Rectal smooth muscle tissue (tissue), 1 donor: ENCODE data around the gene SEPTIN2.
"Not testable (repeated sequence)": the region's sequence is repeated elsewhere in the genome, so short reads cannot be mapped to it uniquely, and the experiment has no call there.

ENCODE experiments used
- H3K27ac ChIP-seq: one replicate; pipeline ENCODE4 v1.7.0; 2013; ENCODE audit warnings: low read depth, low read length, inconsistent platforms
- H3K27me3 ChIP-seq: one replicate; pipeline ENCODE4 v1.7.0; 2013; ENCODE audit warnings: low read length; ENCODE audit not compliant: control insufficient read depth, insufficient read depth
- H3K36me3 ChIP-seq: one replicate; pipeline ENCODE4 v1.7.0; 2013; ENCODE audit warnings: low read length; ENCODE audit not compliant: control insufficient read depth, insufficient read depth
- H3K4me1 ChIP-seq: one replicate; pipeline ENCODE4 v1.7.0; 2013; ENCODE audit warnings: low read length; ENCODE audit not compliant: control insufficient read depth, insufficient read depth
- H3K4me3 ChIP-seq: one replicate; pipeline ENCODE4 v1.7.0; 2013; ENCODE audit warnings: low read length
- H3K9ac ChIP-seq: one replicate; pipeline ENCODE4 v1.7.0; 2013; ENCODE audit warnings: low read length

SEPTIN2 gene

GRCh38 chr2:241275504-241275903 is 40.2 kb upstream of the SEPTIN2 start:
- H3K27ac ChIP-seq: no peak overlapping the region
- no peak overlapping the region for H3K9ac ChIP-seq
- H3K27me3 ChIP-seq: no peaks in the 10 kb centered on the region
- peaks cover 8% of the 10 kb centered on the region for H3K4me1 ChIP-seq
- H3K4me3 ChIP-seq: no peak overlapping the region
- H3K36me3 ChIP-seq: no peaks in the 10 kb centered on the region

- Histone ChIP-seq H3K27ac (no peak overlapping the region), H3K36me3 (no peaks in the 10 kb centered on the region), H3K4me3 (no peak overlapping the region), H3K4me1 (peaks cover 4% of the 10 kb centered on the region), H3K27me3 (no peaks in the 10 kb centered on the region), H3K9ac (no peak overlapping the region)
These were observed 39.8 kb upstream of the SEPTIN2 start for GRCh38 chr2:241275910-241276309.

GRCh38 chr2:241278306-241278705 is 37.4 kb upstream of the SEPTIN2 start:
- H3K4me3 ChIP-seq, H3K27ac ChIP-seq, H3K4me1 ChIP-seq, H3K36me3 ChIP-seq, H3K9ac ChIP-seq, H3K27me3 ChIP-seq: not testable (repeated sequence)

- H3K27me3 ChIP-seq: no peaks in the 10 kb centered on the region
- no peak overlapping the region for H3K4me3 ChIP-seq
- no peak overlapping the region for H3K9ac ChIP-seq
- no peak overlapping the region for H3K27ac ChIP-seq
- H3K4me1 ChIP-seq: no peaks in the 10 kb centered on the region
- H3K36me3 ChIP-seq: no peaks in the 10 kb centered on the region
These were observed 36.3 kb upstream of the SEPTIN2 start for GRCh38 chr2:241279413-241279812.

- Histone ChIP-seq H3K36me3 (no peaks in the 10 kb centered on the region), H3K27me3 (no peaks in the 10 kb centered on the region), H3K4me1 (no peaks in the 10 kb centered on the region), H3K9ac (no peak overlapping the region), H3K4me3 (no peak overlapping the region), H3K27ac (no peak overlapping the region)
These were observed 35.9 kb upstream of the SEPTIN2 start for GRCh38 chr2:241279828-241280227.

- Histone ChIP-seq H3K4me3 (no peak overlapping the region), H3K27ac (no peak overlapping the region), H3K27me3 (no peaks in the 10 kb centered on the region), H3K36me3 (no peaks in the 10 kb centered on the region), H3K9ac (no peak overlapping the region), H3K4me1 (no peaks in the 10 kb centered on the region)
These were observed 35.4 kb upstream of the SEPTIN2 start for GRCh38 chr2:241280291-241280690.

- Histone ChIP-seq H3K9ac (no peak overlapping the region), H3K4me3 (no peak overlapping the region), H3K27ac (no peak overlapping the region), H3K27me3 (no peaks in the 10 kb centered on the region), H3K4me1 (no peaks in the 10 kb centered on the region), H3K36me3 (no peaks in the 10 kb centered on the region)
These were observed 33.2 kb upstream of the SEPTIN2 start for GRCh38 chr2:241282555-241282954.

- H3K9ac ChIP-seq: no peak overlapping the region
- H3K27me3 ChIP-seq: no peaks in the 10 kb centered on the region
- H3K4me3 ChIP-seq: no peak overlapping the region
- no peak overlapping the region for H3K27ac ChIP-seq
- H3K4me1 ChIP-seq: no peaks in the 10 kb centered on the region
- no peaks in the 10 kb centered on the region for H3K36me3 ChIP-seq
These were observed 30.1 kb upstream of the SEPTIN2 start for GRCh38 chr2:241285596-241285995.

GRCh38 chr2:241286348-241287090 is 29.2 kb upstream of the SEPTIN2 start:
- H3K27me3 ChIP-seq: no peaks in the 10 kb centered on the region

GRCh38 chr2:241288324-241288888 is 27.3 kb upstream of the SEPTIN2 start:
- Histone ChIP-seq H3K4me1 (no peaks in the 10 kb centered on the region), H3K9ac (no peak overlapping the region), H3K27me3 (no peaks in the 10 kb centered on the region), H3K27ac (no peak overlapping the region), H3K4me3 (no peak overlapping the region), H3K36me3 (no peaks in the 10 kb centered on the region)

More at GRCh38 chr2:241286348-241287090, 29.2 kb upstream of the SEPTIN2 start:
- Histone ChIP-seq H3K27ac (no peak overlapping the region), H3K4me3 (no peak overlapping the region), H3K36me3 (no peaks in the 10 kb centered on the region), H3K4me1 (no peaks in the 10 kb centered on the region), H3K9ac (no peak overlapping the region)

GRCh38 chr2:241289053-241289452 is 26.7 kb upstream of the SEPTIN2 start:
- H3K9ac ChIP-seq: no peak overlapping the region
- no peak overlapping the region for H3K4me3 ChIP-seq
- no peaks in the 10 kb centered on the region for H3K27me3 ChIP-seq
- no peaks in the 10 kb centered on the region for H3K4me1 ChIP-seq
- H3K27ac ChIP-seq: no peak overlapping the region
- no peaks in the 10 kb centered on the region for H3K36me3 ChIP-seq

GRCh38 chr2:241289597-241289996 is 26.1 kb upstream of the SEPTIN2 start:
- Histone ChIP-seq H3K27ac (no peak overlapping the region), H3K4me1 (no peaks in the 10 kb centered on the region), H3K4me3 (no peak overlapping the region), H3K36me3 (no peaks in the 10 kb centered on the region), H3K9ac (no peak overlapping the region), H3K27me3 (no peaks in the 10 kb centered on the region)

GRCh38 chr2:241291153-241291552 is 24.6 kb upstream of the SEPTIN2 start:
- Histone ChIP-seq H3K4me1 (no peaks in the 10 kb centered on the region), H3K4me3 (no peak overlapping the region), H3K27ac (no peak overlapping the region), H3K27me3 (no peaks in the 10 kb centered on the region), H3K36me3 (no peaks in the 10 kb centered on the region), H3K9ac (no peak overlapping the region)
